Ishikawa (cell line): ENCODE data around the gene MDFI.

ENCODE experiments used
- CEBPB ChIP-seq: IDR thresholded peaks from 2 replicates; pipeline ENCODE4 v1.6.1; 2012
- CREB1 ChIP-seq: IDR thresholded peaks from 2 replicates; pipeline ENCODE4 v1.6.1; 2012; ENCODE audit warnings: low read depth
- EGR1 ChIP-seq: IDR thresholded peaks from 2 replicates; pipeline ENCODE4 v1.6.1; 2012
- EP300 ChIP-seq: IDR thresholded peaks from 2 replicates; pipeline ENCODE4 v1.6.1; 2012; ENCODE audit warnings: borderline replicate concordance
- FOXM1 ChIP-seq: IDR thresholded peaks from 2 replicates; pipeline ENCODE4 v1.6.1; 2012; ENCODE audit warnings: low read depth, borderline replicate concordance
- MAX ChIP-seq: IDR thresholded peaks from 2 replicates; pipeline ENCODE4 v1.6.1; 2012
- NFIC ChIP-seq: IDR thresholded peaks from 2 replicates; pipeline ENCODE4 v1.6.1; 2012
- RAD21 ChIP-seq: IDR thresholded peaks from 2 replicates; pipeline ENCODE4 v1.6.1; 2012; ENCODE audit warnings: low read depth
- REST ChIP-seq: IDR thresholded peaks from 2 replicates; pipeline ENCODE4 v1.6.1; 2012; ENCODE audit warnings: low read depth, mild to moderate bottlenecking
- TAF1 ChIP-seq: IDR thresholded peaks from 2 replicates; pipeline ENCODE4 v1.6.1; 2012; ENCODE audit warnings: low read depth, mild to moderate bottlenecking
- TCF12 ChIP-seq: IDR thresholded peaks from 2 replicates; pipeline ENCODE4 v1.6.1; 2012; ENCODE audit warnings: low read depth
- TEAD4 ChIP-seq: IDR thresholded peaks from 2 replicates; pipeline ENCODE4 v1.6.1; 2012
- USF1 ChIP-seq: IDR thresholded peaks from 2 replicates; pipeline ENCODE4 v1.6.1; 2012
- YY1 ChIP-seq: IDR thresholded peaks from 2 replicates; pipeline ENCODE4 v1.6.1; 2012; ENCODE audit warnings: low read depth
- ZBTB7A ChIP-seq: IDR thresholded peaks from 2 replicates; pipeline ENCODE4 v1.6.1; 2012; ENCODE audit warnings: low read depth

The MDFI gene

GRCh38 chr6:41602422-41602743 lies 35.9 kb upstream of the MDFI start:
- TF ChIP-seq YY1 = no peak
- TF ChIP-seq RAD21 = no peak
- TF ChIP-seq TAF1 = no peak
- no peak for TF ChIP-seq MAX
- no peak for TF ChIP-seq EGR1
- TF ChIP-seq REST = no peak
- TF ChIP-seq FOXM1 = no peak
- no peak for TF ChIP-seq USF1
- TF ChIP-seq NFIC = no peak
- TF ChIP-seq CREB1 = no peak
- TF ChIP-seq ZBTB7A = no peak
- no peak for TF ChIP-seq CEBPB
- TF ChIP-seq TCF12 = no peak
- no peak for TF ChIP-seq TEAD4
- TF ChIP-seq EP300 = no peak

GRCh38 chr6:41602864-41603608 lies 35.2 kb upstream of the MDFI start:
- TF ChIP-seq FOXM1 (no peak), TEAD4 (0 out of 2 replicates have a peak, but pooled peaks have one; percentile 19), EP300 (peak; percentile 3; the same call in 1 of the 2 replicates), CREB1 (no peak), RAD21 (peak; percentile 97), REST (no peak)

- TF ChIP-seq ZBTB7A (no peak), MAX (no peak), EP300 (no peak), CREB1 (no peak), EGR1 (no peak)
Measured at GRCh38 chr6:41604006-41604405, 34.3 kb upstream of the MDFI start.

- no peak for TF ChIP-seq ZBTB7A
- no peak for TF ChIP-seq EGR1
- no peak for TF ChIP-seq CEBPB
- no peak for TF ChIP-seq REST
- no peak for TF ChIP-seq NFIC
- TF ChIP-seq CREB1 = no peak
- TF ChIP-seq TCF12 = no peak
- TF ChIP-seq EP300 = no peak
- TF ChIP-seq MAX = no peak
- TF ChIP-seq USF1 = no peak
- no peak for TF ChIP-seq FOXM1
- TF ChIP-seq RAD21 = no peak
- TF ChIP-seq TAF1 = no peak
Measured at GRCh38 chr6:41605649-41606048, 32.6 kb upstream of the MDFI start.

- TF ChIP-seq YY1 (no peak), MAX (no peak)
Measured at GRCh38 chr6:41607036-41607435, 31.2 kb upstream of the MDFI start.
